OCI-LY1 (cell line): ENCODE measurements around the gene RHBDL3.

ENCODE experiments used
- EZH2 ChIP-seq: fragments of 200-600 bp; sonication (generic), shearing (Covaris generic); IDR thresholded peaks from 2 replicates; pipeline ENCODE4 v1.8.0; 2017; ENCODE audit warnings: borderline replicate concordance, mixed run types, mild to moderate bottlenecking, antibody characterized with exemption, low read length, moderate library complexity, mixed read lengths
- TF ChIP-seq, protein P1 (sequence below): fragments of 200-600 bp; sonication (generic), shearing (Covaris generic); IDR thresholded peaks from 2 replicates; pipeline ENCODE4 v1.5.1; 2017; ENCODE audit warnings: mild to moderate bottlenecking, antibody characterized with exemption, low read length, moderate library complexity, mixed read lengths

- TF ChIP-seq, protein P1, sequence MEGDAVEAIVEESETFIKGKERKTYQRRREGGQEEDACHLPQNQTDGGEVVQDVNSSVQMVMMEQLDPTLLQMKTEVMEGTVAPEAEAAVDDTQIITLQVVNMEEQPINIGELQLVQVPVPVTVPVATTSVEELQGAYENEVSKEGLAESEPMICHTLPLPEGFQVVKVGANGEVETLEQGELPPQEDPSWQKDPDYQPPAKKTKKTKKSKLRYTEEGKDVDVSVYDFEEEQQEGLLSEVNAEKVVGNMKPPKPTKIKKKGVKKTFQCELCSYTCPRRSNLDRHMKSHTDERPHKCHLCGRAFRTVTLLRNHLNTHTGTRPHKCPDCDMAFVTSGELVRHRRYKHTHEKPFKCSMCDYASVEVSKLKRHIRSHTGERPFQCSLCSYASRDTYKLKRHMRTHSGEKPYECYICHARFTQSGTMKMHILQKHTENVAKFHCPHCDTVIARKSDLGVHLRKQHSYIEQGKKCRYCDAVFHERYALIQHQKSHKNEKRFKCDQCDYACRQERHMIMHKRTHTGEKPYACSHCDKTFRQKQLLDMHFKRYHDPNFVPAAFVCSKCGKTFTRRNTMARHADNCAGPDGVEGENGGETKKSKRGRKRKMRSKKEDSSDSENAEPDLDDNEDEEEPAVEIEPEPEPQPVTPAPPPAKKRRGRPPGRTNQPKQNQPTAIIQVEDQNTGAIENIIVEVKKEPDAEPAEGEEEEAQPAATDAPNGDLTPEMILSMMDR, result no peak
- no peak for TF ChIP-seq EZH2
Measured at GRCh38 chr17:32288615-32289014, 23.0 kb downstream of the RHBDL3 start.
